GM23338 (cell line): ENCODE results near the gene FBXW4. TPM values are rescaled to one million over a fixed set of nuclear protein-coding genes. Genes with fewer than 3 reads are reported as not detected.

Experiments used
- ATAC-seq: fragments of 200-7000 bp; cut with Tn5 transposase; 3 replicates; pipeline ENCODE4 v1.9.1; 2020
- DNase-seq: peaks from one replicate; pipeline ENCODE4 v3.0.0-alpha.2; 2015; ENCODE audit warnings: low spot score
- H2AFZ ChIP-seq: fragments of 200-600 bp; sonication (generic); 2 replicates; pipeline ENCODE4 v1.8.0; 2016; ENCODE audit warnings: antibody characterized with exemption, mild to moderate bottlenecking, moderate library complexity
- H3F3A ChIP-seq: fragments of 200-600 bp; sonication (generic); replicated peaks from 2 replicates; pipeline ENCODE4 v1.8.0; 2017; ENCODE audit warnings: antibody characterized with exemption, mixed run types, low read depth
- H3K27ac ChIP-seq: fragments of 200-600 bp; sonication (generic); 2 replicates; pipeline ENCODE4 v1.6.1; 2016; ENCODE audit warnings: low read depth
- H3K27me3 ChIP-seq: fragments of 200-600 bp; sonication (generic); 2 replicates; pipeline ENCODE4 v1.8.0; 2016; ENCODE audit warnings: mild to moderate bottlenecking, mixed run types, moderate library complexity; ENCODE audit not compliant: insufficient read depth
- H3K36me3 ChIP-seq: fragments of 200-600 bp; sonication (generic); 2 replicates; pipeline ENCODE4 v1.8.0; 2016; ENCODE audit warnings: mild to moderate bottlenecking; ENCODE audit not compliant: insufficient read depth
- H3K4me1 ChIP-seq: fragments of 200-600 bp; sonication (generic); 2 replicates; pipeline ENCODE4 v1.8.0; 2016; ENCODE audit warnings: mild to moderate bottlenecking, moderate library complexity; ENCODE audit not compliant: insufficient read depth
- H3K4me2 ChIP-seq: fragments of 200-600 bp; sonication (generic); 2 replicates; pipeline ENCODE4 v1.7.1; 2017; ENCODE audit warnings: mixed run types
- H3K4me3 ChIP-seq: fragments of 200-600 bp; sonication (generic); 2 replicates; pipeline ENCODE4 v1.6.1; 2016; ENCODE audit warnings: mixed run types
- H3K79me2 ChIP-seq: fragments of 200-600 bp; sonication (generic); replicated peaks from 2 replicates; pipeline ENCODE4 v1.8.0; 2017; ENCODE audit warnings: mild to moderate bottlenecking; ENCODE audit not compliant: insufficient read depth
- H3K9me2 ChIP-seq: fragments of 200-600 bp; sonication (generic); 2 replicates; pipeline ENCODE4 v1.8.0; 2017; ENCODE audit not compliant: insufficient read depth
- H4K20me1 ChIP-seq: fragments of 200-600 bp; sonication (generic); replicated peaks from 2 replicates; pipeline ENCODE4 v1.8.0; 2017; ENCODE audit warnings: mild to moderate bottlenecking; ENCODE audit not compliant: insufficient read depth
- H3K27ac Mint-ChIP-seq: 2 replicates; pipeline ENCODE4 v1.8.0; 2020; ENCODE audit warnings: inconsistent platforms, mild to moderate bottlenecking, moderate library complexity, mixed read lengths
- H3K27me3 Mint-ChIP-seq: 3 replicates; pipeline ENCODE4 v1.8.0; 2022; ENCODE audit warnings: low read depth, mild to moderate bottlenecking, moderate library complexity, mixed read lengths, inconsistent platforms; ENCODE audit not compliant: insufficient read depth, poor library complexity
- H3K36me3 Mint-ChIP-seq: 3 replicates; pipeline ENCODE4 v1.8.0; 2021; ENCODE audit warnings: low read depth, mild to moderate bottlenecking, inconsistent platforms, moderate library complexity, mixed read lengths
- H3K4me1 Mint-ChIP-seq: 3 replicates; pipeline ENCODE4 v1.8.0; 2020; ENCODE audit warnings: mild to moderate bottlenecking, inconsistent platforms, mixed read lengths
- H3K4me3 Mint-ChIP-seq: 3 replicates; pipeline ENCODE4 v1.8.0; 2021; ENCODE audit warnings: moderate library complexity, mild to moderate bottlenecking, inconsistent platforms, mixed read lengths
- H3K9me3 Mint-ChIP-seq: 3 replicates; pipeline ENCODE4 v1.8.0; 2020; ENCODE audit warnings: moderate library complexity, mild to moderate bottlenecking, inconsistent platforms, mixed read lengths
- CREB1 ChIP-seq: fragments of 250-450 bp; sonication (Bioruptor Pico); IDR thresholded peaks from 2 replicates; pipeline ENCODE4 v1.5.0; 2020; ENCODE audit warnings: low read depth, mild to moderate bottlenecking, moderate library complexity
- EZH2 ChIP-seq: fragments of 200-600 bp; sonication (generic); IDR thresholded peaks from one replicate; pipeline ENCODE4 v1.8.0; 2017; ENCODE audit warnings: antibody characterized with exemption, mild to moderate bottlenecking, low read depth; ENCODE audit not compliant: unreplicated experiment
- EZH2phosphoT487 ChIP-seq: fragments of 200-600 bp; sonication (generic); IDR thresholded peaks from one replicate; pipeline ENCODE4 v1.8.1; 2018; ENCODE audit warnings: antibody characterized with exemption; ENCODE audit not compliant: unreplicated experiment
- JUNB ChIP-seq: IDR thresholded peaks from one replicate; pipeline ENCODE4 v1.6.1; 2016; ENCODE audit warnings: antibody characterized with exemption; ENCODE audit not compliant: unreplicated experiment
- NANOG ChIP-seq: IDR thresholded peaks from 2 replicates; pipeline ENCODE4 v1.6.1; 2016; ENCODE audit warnings: antibody characterized with exemption, borderline replicate concordance
- POLR2AphosphoS5 ChIP-seq: IDR thresholded peaks from 2 replicates; pipeline ENCODE4 v1.6.1; 2016; ENCODE audit warnings: antibody characterized with exemption, low read depth
- REST ChIP-seq: IDR thresholded peaks from one replicate; pipeline ENCODE4 v1.6.1; 2018; ENCODE audit warnings: antibody characterized with exemption; ENCODE audit not compliant: unreplicated experiment
- STAT1 ChIP-seq: IDR thresholded peaks from one replicate; pipeline ENCODE4 v1.6.1; 2016; ENCODE audit warnings: antibody characterized with exemption; ENCODE audit not compliant: unreplicated experiment
- ZNF114 ChIP-seq: fragments of 250-450 bp; sonication (Bioruptor Pico); IDR thresholded peaks from 2 replicates; pipeline ENCODE4 v1.5.0; 2020; ENCODE audit warnings: mild to moderate bottlenecking, moderate library complexity
- ZNF331 ChIP-seq: fragments of 250-450 bp; sonication (Bioruptor Pico); IDR thresholded peaks from 2 replicates; pipeline ENCODE4 v1.5.0; 2020; ENCODE audit warnings: low read depth, mild to moderate bottlenecking, moderate library complexity
- ZNF462 ChIP-seq: fragments of 250-450 bp; sonication (Bioruptor Pico); IDR thresholded peaks from 2 replicates; pipeline ENCODE4 v1.5.0; 2020; ENCODE audit warnings: mild to moderate bottlenecking, moderate library complexity
- polyA plus RNA-seq: library from polyadenylated mRNA; unstranded; fragments of >200 nt; fragmentation: Nextera tagmentation; extraction: Ambion mirVana; gene quantifications from 2 replicates; pipeline ENCODE4 v1.2.1, GENCODE V29; 2016
- total RNA-seq: library from RNA; depleted of rRNA; stranded (reverse); fragments of >200 nt; shearing (Covaris generic); gene quantifications from 2 replicates; pipeline ENCODE4 v1.2.3, GENCODE V29; 2014
- TF ChIP-seq, protein P1 (sequence below): IDR thresholded peaks from 2 replicates; pipeline ENCODE4 v1.6.1; 2016; ENCODE audit warnings: antibody characterized with exemption
- TF ChIP-seq, protein P2 (sequence below), 2 experiments: fragments of 200-600 bp in 1 of 2; sonication (generic) in 1 of 2; conservative IDR thresholded peaks; 2 replicates each; pipeline versions ENCODE4 v1.5.1 to v1.6.1; 2016 to 2017; ENCODE audit warnings: antibody characterized with exemption in 2 of 2, low read depth in 2 of 2, mild to moderate bottlenecking in 2 of 2, moderate library complexity in 1 of 2

The FBXW4 gene
- total and polyA plus RNA-seq, 2 experiments from 2014 or later: 8.0 to 18.6 TPM

DNA sequence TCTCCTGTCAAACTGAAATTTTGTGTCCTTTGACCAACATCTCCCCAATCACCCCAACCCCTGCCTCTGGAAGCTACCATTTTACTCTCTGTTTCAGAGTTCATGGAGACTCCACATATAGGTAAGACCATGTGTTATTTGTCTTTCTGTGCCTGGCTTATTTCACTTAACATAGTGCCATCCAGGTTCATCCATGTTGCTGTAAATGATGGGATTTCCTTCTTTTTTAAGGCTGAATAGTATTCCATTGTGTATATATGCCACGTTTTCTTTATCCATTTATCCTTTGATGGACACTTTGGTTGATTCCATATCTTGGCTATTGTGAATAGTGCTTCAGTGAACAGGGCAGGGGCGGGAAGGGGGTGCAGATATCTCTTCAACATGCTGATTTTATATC lies 18.0 kb upstream of the FBXW4 start:
- no peak for DNase-seq
- H3K9me2 ChIP-seq: no peaks in the 10 kb centered on the region
- Mint-ChIP-seq H3K4me1 (peaks cover 5% of the 10 kb centered on the region), H3K9me3 (no peaks in the 10 kb centered on the region), H3K27ac (no peak overlapping the region), H3K36me3 (no peaks in the 10 kb centered on the region), H3K4me3 (no peak overlapping the region), H3K27me3 (no peaks in the 10 kb centered on the region)
- no peak overlapping the region for H3K27ac ChIP-seq
- no peaks in the 10 kb centered on the region for H3K36me3 ChIP-seq
- no peak for TF ChIP-seq ZNF114 (CRISPR knock-in tag)
- TF ChIP-seq REST: no peak
- TF ChIP-seq, protein P1, sequence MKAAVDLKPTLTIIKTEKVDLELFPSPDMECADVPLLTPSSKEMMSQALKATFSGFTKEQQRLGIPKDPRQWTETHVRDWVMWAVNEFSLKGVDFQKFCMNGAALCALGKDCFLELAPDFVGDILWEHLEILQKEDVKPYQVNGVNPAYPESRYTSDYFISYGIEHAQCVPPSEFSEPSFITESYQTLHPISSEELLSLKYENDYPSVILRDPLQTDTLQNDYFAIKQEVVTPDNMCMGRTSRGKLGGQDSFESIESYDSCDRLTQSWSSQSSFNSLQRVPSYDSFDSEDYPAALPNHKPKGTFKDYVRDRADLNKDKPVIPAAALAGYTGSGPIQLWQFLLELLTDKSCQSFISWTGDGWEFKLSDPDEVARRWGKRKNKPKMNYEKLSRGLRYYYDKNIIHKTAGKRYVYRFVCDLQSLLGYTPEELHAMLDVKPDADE: no peak
- no peak for TF ChIP-seq EZH2
- no peak for TF ChIP-seq ZNF331 (CRISPR knock-in tag)
- TF ChIP-seq, protein P2, sequence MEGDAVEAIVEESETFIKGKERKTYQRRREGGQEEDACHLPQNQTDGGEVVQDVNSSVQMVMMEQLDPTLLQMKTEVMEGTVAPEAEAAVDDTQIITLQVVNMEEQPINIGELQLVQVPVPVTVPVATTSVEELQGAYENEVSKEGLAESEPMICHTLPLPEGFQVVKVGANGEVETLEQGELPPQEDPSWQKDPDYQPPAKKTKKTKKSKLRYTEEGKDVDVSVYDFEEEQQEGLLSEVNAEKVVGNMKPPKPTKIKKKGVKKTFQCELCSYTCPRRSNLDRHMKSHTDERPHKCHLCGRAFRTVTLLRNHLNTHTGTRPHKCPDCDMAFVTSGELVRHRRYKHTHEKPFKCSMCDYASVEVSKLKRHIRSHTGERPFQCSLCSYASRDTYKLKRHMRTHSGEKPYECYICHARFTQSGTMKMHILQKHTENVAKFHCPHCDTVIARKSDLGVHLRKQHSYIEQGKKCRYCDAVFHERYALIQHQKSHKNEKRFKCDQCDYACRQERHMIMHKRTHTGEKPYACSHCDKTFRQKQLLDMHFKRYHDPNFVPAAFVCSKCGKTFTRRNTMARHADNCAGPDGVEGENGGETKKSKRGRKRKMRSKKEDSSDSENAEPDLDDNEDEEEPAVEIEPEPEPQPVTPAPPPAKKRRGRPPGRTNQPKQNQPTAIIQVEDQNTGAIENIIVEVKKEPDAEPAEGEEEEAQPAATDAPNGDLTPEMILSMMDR (conservative IDR thresholded peaks at IDR 0.05; ENCODE audit: low read depth in 2 of 2): no peak
- TF ChIP-seq NANOG: no peak
- no peak for TF ChIP-seq EZH2phosphoT487
- TF ChIP-seq STAT1: no peak
- no peak for TF ChIP-seq CREB1 (CRISPR knock-in tag)
- no peak for TF ChIP-seq ZNF462 (CRISPR knock-in tag)
- TF ChIP-seq JUNB: no peak
- TF ChIP-seq POLR2AphosphoS5: no peak
- H3F3A ChIP-seq: no peaks in the 10 kb centered on the region
- H3K4me3 ChIP-seq: no peak overlapping the region
- H4K20me1 ChIP-seq: no peaks in the 10 kb centered on the region
- H3K4me2 ChIP-seq: no peak overlapping the region
- peaks cover 5% of the 10 kb centered on the region; the same call in 1 of the 2 replicates for H3K4me1 ChIP-seq
- no peak overlapping the region for H2AFZ ChIP-seq
- no peak for ATAC-seq
- no peaks in the 10 kb centered on the region for H3K79me2 ChIP-seq
- no peaks in the 10 kb centered on the region for H3K27me3 ChIP-seq
